ENCODE results near the gene GH1. TPM values are rescaled to one million over a fixed set of nuclear protein-coding genes. Genes with fewer than 3 reads are reported as not detected.
"Not testable (repeated sequence)": the region's sequence is repeated elsewhere in the genome, so short reads cannot be mapped to it uniquely, and the experiment has no call there.

GH1 gene
- total RNA-seq, 4 donors from 2014 or later: not detected

- Histone ChIP-seq H3K9me3 (no peaks in the 10 kb centered on the region), H3K27ac (no peak within 1 kb of the TSS), H3K4me1 (no peaks in the 10 kb centered on the region), H3K27me3 (peaks cover 0 to 16% of the 10 kb centered on the region in 2 donors), H3K36me3 (no peaks in the 10 kb centered on the region), H3K4me3 (no peak within 1 kb of the TSS)
- no peak for DNase-seq (ENCODE audit: low spot score in 2 of 2)
- 54 to 76% methylated on average over 15 of the region's 15 CpGs for WGBS, 2 donors
- TF ChIP-seq CTCF (IDR thresholded peaks at IDR 0.05) (no peak), EP300 (IDR thresholded peaks at IDR 0.05) (no peak), POLR2A (IDR thresholded peaks at IDR 0.05) (no peak)
Measured at GRCh38 chr17:63911041-63911635, 7.5 kb downstream of the GH1 start, which contains the start of gene CSHL1. Gene CSHL1, minus strand, starts transcription at chr17:63911258. Its CDS starts 62 bp downstream, at chr17:63911196.

GRCh38 chr17:63910096-63910495 lies 8.5 kb downstream of the GH1 start:
- Histone ChIP-seq H3K27me3 (peaks cover 0 to 16% of the 10 kb centered on the region in 2 donors), H3K4me3 (no peak overlapping the region), H3K9me3 (no peaks in the 10 kb centered on the region), H3K27ac (no peak overlapping the region), H3K4me1 (no peaks in the 10 kb centered on the region), H3K36me3 (no peaks in the 10 kb centered on the region)
- TF ChIP-seq CTCF (IDR thresholded peaks at IDR 0.05) (no peak), EP300 (IDR thresholded peaks at IDR 0.05) (no peak), POLR2A (IDR thresholded peaks at IDR 0.05) (no peak)
- no peak for DNase-seq (ENCODE audit: low spot score in 2 of 2)
- WGBS, 2 donors: 77 to 89% methylated on average over 7 to 14 of the region's 14 CpGs

GRCh38 chr17:63909586-63909985 lies 9.1 kb downstream of the GH1 start:
- H3K27me3 ChIP-seq: peaks cover 0 to 16% of the 10 kb centered on the region in 2 donors
- H3K4me3 ChIP-seq; H3K27ac ChIP-seq; H3K9me3 ChIP-seq; DNase-seq (ENCODE audit: low spot score in 2 of 2); H3K4me1 ChIP-seq; H3K36me3 ChIP-seq: not testable (repeated sequence)
- 88 to 91% methylated on average over 10 of the region's 10 CpGs for WGBS, 2 donors

GRCh38 chr17:63907161-63907778 lies 11.4 kb downstream of the GH1 start:
- not testable (repeated sequence) for H3K4me1 ChIP-seq; H3K27ac ChIP-seq; H3K4me3 ChIP-seq; DNase-seq (ENCODE audit: low spot score in 2 of 2); H3K36me3 ChIP-seq; H3K9me3 ChIP-seq
- H3K27me3 ChIP-seq: peaks cover 0 to 16% of the 10 kb centered on the region in 2 donors
- 56 to 60% methylated on average over 12 of the region's 12 CpGs for WGBS, 2 donors

GRCh38 chr17:63904796-63905195 lies 13.8 kb downstream of the GH1 start:
- not testable (repeated sequence) for H3K27ac ChIP-seq; H3K27me3 ChIP-seq; DNase-seq (ENCODE audit: low spot score in 2 of 2); H3K36me3 ChIP-seq; H3K4me1 ChIP-seq; H3K9me3 ChIP-seq; H3K4me3 ChIP-seq
- WGBS, 2 donors: 83 to 86% methylated on average over 8 of the region's 8 CpGs

GRCh38 chr17:63903787-63904201 lies 14.8 kb downstream of the GH1 start:
- not testable (repeated sequence) for H3K27me3 ChIP-seq, H3K4me1 ChIP-seq, H3K9me3 ChIP-seq, H3K27ac ChIP-seq, H3K4me3 ChIP-seq, H3K36me3 ChIP-seq
- peak in 4 of 5 experiments; percentile 15 to 34 (median 22) for TF ChIP-seq CTCF (IDR thresholded peaks at IDR 0.05)
- 39 to 40% methylated on average over 5 of the region's 5 CpGs for WGBS, 2 donors
- DNase-seq (ENCODE audit: low spot score in 2 of 2): peak in 1 of 2 donors; percentile 47

GRCh38 chr17:63901971-63902370 lies 16.7 kb downstream of the GH1 start:
- not testable (repeated sequence) for H3K27ac ChIP-seq; DNase-seq (ENCODE audit: low spot score in 2 of 2); H3K9me3 ChIP-seq; H3K27me3 ChIP-seq; H3K4me3 ChIP-seq; H3K36me3 ChIP-seq; H3K4me1 ChIP-seq
- WGBS, 2 donors: 72 to 85% methylated on average over 2 of the region's 2 CpGs

- not testable (repeated sequence) for H3K36me3 ChIP-seq; H3K27me3 ChIP-seq; H3K9me3 ChIP-seq; H3K27ac ChIP-seq; H3K4me1 ChIP-seq; H3K4me3 ChIP-seq; DNase-seq (ENCODE audit: low spot score in 2 of 2)
- 74 to 77% methylated on average over 3 to 6 of the region's 6 CpGs for WGBS, 2 donors
Measured at GRCh38 chr17:63898899-63899798, 19.5 kb downstream of the GH1 start.

- DNase-seq (ENCODE audit: low spot score in 2 of 2); H3K9me3 ChIP-seq; H3K36me3 ChIP-seq; H3K27me3 ChIP-seq; H3K4me1 ChIP-seq; H3K27ac ChIP-seq; H3K4me3 ChIP-seq: not testable (repeated sequence)
- WGBS, 2 donors: 88 to 90% methylated on average over 12 of the region's 14 CpGs
Measured at GRCh38 chr17:63896524-63897354, 21.9 kb downstream of the GH1 start, which contains the start of gene CSH1. Gene CSH1, minus strand, starts transcription at chr17:63896574. Its CDS starts 63 bp downstream, at chr17:63896511.

Measured in tibial nerve (tissue), 4 donors.